Measurements from ENCODE around the gene PRDM2.

Gene PRDM2

GRCh38 chr1:13794231-13795187, 94.5 kb downstream of the PRDM2 start:
- Mint-ChIP-seq H3K36me3 (ENCODE audit: low read depth) (peaks cover 87% of the 10 kb centered on the region), H3K4me1 (ENCODE audit: low read depth) (peaks cover 80% of the 10 kb centered on the region), H3K27me3 (no peaks in the 10 kb centered on the region), H3K4me3 (no peak overlapping the region), H3K27ac (peak overlapping the region; percentile 92), H3K9me3 (no peaks in the 10 kb centered on the region)
- no peak for DNase-seq

GRCh38 chr1:13797397-13797796, 97.4 kb downstream of the PRDM2 start:
- H3K4me1 Mint-ChIP-seq (ENCODE audit: low read depth) = peaks cover 60% of the 10 kb centered on the region
- H3K9me3 Mint-ChIP-seq = no peaks in the 10 kb centered on the region
- no peak for DNase-seq
- H3K36me3 Mint-ChIP-seq (ENCODE audit: low read depth) = peaks cover 61% of the 10 kb centered on the region
- no peak overlapping the region for H3K4me3 Mint-ChIP-seq
- H3K27ac Mint-ChIP-seq = peak overlapping the region; percentile 8
- no peaks in the 10 kb centered on the region for H3K27me3 Mint-ChIP-seq

- Mint-ChIP-seq H3K9me3 (no peaks in the 10 kb centered on the region), H3K27me3 (no peaks in the 10 kb centered on the region), H3K27ac (peak overlapping the region; percentile 31), H3K36me3 (ENCODE audit: low read depth) (peaks cover 53% of the 10 kb centered on the region), H3K4me1 (ENCODE audit: low read depth) (peaks cover 53% of the 10 kb centered on the region), H3K4me3 (no peak overlapping the region)
- no peak for DNase-seq
These were observed 98.1 kb downstream of the PRDM2 start for GRCh38 chr1:13798120-13798519.

- no peak overlapping the region for H3K4me3 Mint-ChIP-seq
- peaks cover 38% of the 10 kb centered on the region for H3K4me1 Mint-ChIP-seq (ENCODE audit: low read depth)
- no peak overlapping the region for H3K27ac Mint-ChIP-seq
- H3K9me3 Mint-ChIP-seq = no peaks in the 10 kb centered on the region
- DNase-seq = no peak
- no peaks in the 10 kb centered on the region for H3K27me3 Mint-ChIP-seq
- peaks cover 39% of the 10 kb centered on the region for H3K36me3 Mint-ChIP-seq (ENCODE audit: low read depth)
These were observed 99.7 kb downstream of the PRDM2 start for GRCh38 chr1:13799502-13800283.

GRCh38 chr1:13801232-13801631, 101.2 kb downstream of the PRDM2 start:
- H3K27me3 Mint-ChIP-seq = no peaks in the 10 kb centered on the region
- H3K4me1 Mint-ChIP-seq (ENCODE audit: low read depth) = peaks cover 23% of the 10 kb centered on the region
- H3K9me3 Mint-ChIP-seq = no peaks in the 10 kb centered on the region
- H3K4me3 Mint-ChIP-seq = no peak overlapping the region
- H3K27ac Mint-ChIP-seq = no peak overlapping the region
- peaks cover 25% of the 10 kb centered on the region for H3K36me3 Mint-ChIP-seq (ENCODE audit: low read depth)
- DNase-seq = no peak

- H3K27ac Mint-ChIP-seq = no peak overlapping the region
- peaks cover 22% of the 10 kb centered on the region for H3K4me1 Mint-ChIP-seq (ENCODE audit: low read depth)
- no peaks in the 10 kb centered on the region for H3K27me3 Mint-ChIP-seq
- no peaks in the 10 kb centered on the region for H3K9me3 Mint-ChIP-seq
- H3K4me3 Mint-ChIP-seq = no peak overlapping the region
- peaks cover 20% of the 10 kb centered on the region for H3K36me3 Mint-ChIP-seq (ENCODE audit: low read depth)
- no peak for DNase-seq
These were observed 101.9 kb downstream of the PRDM2 start for GRCh38 chr1:13801655-13802486.

GRCh38 chr1:13802782-13803545, 103.0 kb downstream of the PRDM2 start:
- Mint-ChIP-seq H3K9me3 (no peaks in the 10 kb centered on the region), H3K27me3 (no peaks in the 10 kb centered on the region), H3K27ac (no peak overlapping the region), H3K4me3 (no peak overlapping the region), H3K36me3 (ENCODE audit: low read depth) (peaks cover 13% of the 10 kb centered on the region), H3K4me1 (ENCODE audit: low read depth) (peaks cover 12% of the 10 kb centered on the region)
- DNase-seq = no peak

GRCh38 chr1:13803546-13804239, 103.7 kb downstream of the PRDM2 start:
- Mint-ChIP-seq H3K27me3 (no peaks in the 10 kb centered on the region), H3K4me1 (ENCODE audit: low read depth) (peaks cover 15% of the 10 kb centered on the region), H3K4me3 (no peak overlapping the region), H3K36me3 (ENCODE audit: low read depth) (peaks cover 10% of the 10 kb centered on the region), H3K9me3 (no peaks in the 10 kb centered on the region), H3K27ac (no peak overlapping the region)
- DNase-seq = no peak

GRCh38 chr1:13804240-13804633, 104.2 kb downstream of the PRDM2 start:
- DNase-seq = peak; percentile 7
- Mint-ChIP-seq H3K4me3 (no peak overlapping the region), H3K9me3 (no peaks in the 10 kb centered on the region), H3K36me3 (ENCODE audit: low read depth) (peaks cover 7% of the 10 kb centered on the region), H3K27me3 (no peaks in the 10 kb centered on the region), H3K27ac (no peak overlapping the region), H3K4me1 (ENCODE audit: low read depth) (peaks cover 18% of the 10 kb centered on the region)

GRCh38 chr1:13805431-13805830, 105.4 kb downstream of the PRDM2 start:
- Mint-ChIP-seq H3K27ac (no peak overlapping the region), H3K27me3 (no peaks in the 10 kb centered on the region), H3K4me1 (ENCODE audit: low read depth) (peaks cover 22% of the 10 kb centered on the region), H3K9me3 (no peaks in the 10 kb centered on the region), H3K36me3 (ENCODE audit: low read depth) (peaks cover 9% of the 10 kb centered on the region), H3K4me3 (no peak overlapping the region)
- peak; percentile 11 for DNase-seq

GRCh38 chr1:13806108-13806507, 106.1 kb downstream of the PRDM2 start:
- H3K4me3 Mint-ChIP-seq = no peak overlapping the region
- H3K4me1 Mint-ChIP-seq (ENCODE audit: low read depth) = peaks cover 24% of the 10 kb centered on the region
- peaks cover 9% of the 10 kb centered on the region for H3K36me3 Mint-ChIP-seq (ENCODE audit: low read depth)
- peak; percentile 6 for DNase-seq
- no peak overlapping the region for H3K27ac Mint-ChIP-seq
- H3K27me3 Mint-ChIP-seq = no peaks in the 10 kb centered on the region
- H3K9me3 Mint-ChIP-seq = no peaks in the 10 kb centered on the region

GRCh38 chr1:13807209-13807608, 107.2 kb downstream of the PRDM2 start:
- H3K27ac Mint-ChIP-seq = peak overlapping the region; percentile 20
- H3K4me1 Mint-ChIP-seq (ENCODE audit: low read depth) = peaks cover 25% of the 10 kb centered on the region
- H3K9me3 Mint-ChIP-seq = no peaks in the 10 kb centered on the region
- peak; percentile 39 for DNase-seq
- H3K27me3 Mint-ChIP-seq = no peaks in the 10 kb centered on the region
- H3K36me3 Mint-ChIP-seq (ENCODE audit: low read depth) = peaks cover 9% of the 10 kb centered on the region
- no peak overlapping the region for H3K4me3 Mint-ChIP-seq

GRCh38 chr1:13808729-13809131, 108.7 kb downstream of the PRDM2 start:
- Mint-ChIP-seq H3K36me3 (ENCODE audit: low read depth) (peaks cover 9% of the 10 kb centered on the region), H3K9me3 (no peaks in the 10 kb centered on the region), H3K27me3 (no peaks in the 10 kb centered on the region), H3K4me3 (no peak overlapping the region), H3K4me1 (ENCODE audit: low read depth) (peaks cover 31% of the 10 kb centered on the region), H3K27ac (no peak overlapping the region)
- DNase-seq = no peak
